Astrocyte (in vitro differentiated cells and primary cell): Measurements from ENCODE around the gene HPSE.

Experiments
- EZH2 ChIP-seq: IDR thresholded peaks from 2 replicates; pipeline ENCODE4 v1.6.1; 2012; ENCODE audit warnings: mild to moderate bottlenecking, low read length, inconsistent platforms; ENCODE audit not compliant: insufficient read depth
- TF ChIP-seq, protein P1 (sequence below): IDR thresholded peaks from 2 replicates; pipeline ENCODE4 v1.5.1; 2011; ENCODE audit warnings: low read depth, mild to moderate bottlenecking, inconsistent platforms, low read length, moderate library complexity; ENCODE audit not compliant: insufficient read depth

DNA sequence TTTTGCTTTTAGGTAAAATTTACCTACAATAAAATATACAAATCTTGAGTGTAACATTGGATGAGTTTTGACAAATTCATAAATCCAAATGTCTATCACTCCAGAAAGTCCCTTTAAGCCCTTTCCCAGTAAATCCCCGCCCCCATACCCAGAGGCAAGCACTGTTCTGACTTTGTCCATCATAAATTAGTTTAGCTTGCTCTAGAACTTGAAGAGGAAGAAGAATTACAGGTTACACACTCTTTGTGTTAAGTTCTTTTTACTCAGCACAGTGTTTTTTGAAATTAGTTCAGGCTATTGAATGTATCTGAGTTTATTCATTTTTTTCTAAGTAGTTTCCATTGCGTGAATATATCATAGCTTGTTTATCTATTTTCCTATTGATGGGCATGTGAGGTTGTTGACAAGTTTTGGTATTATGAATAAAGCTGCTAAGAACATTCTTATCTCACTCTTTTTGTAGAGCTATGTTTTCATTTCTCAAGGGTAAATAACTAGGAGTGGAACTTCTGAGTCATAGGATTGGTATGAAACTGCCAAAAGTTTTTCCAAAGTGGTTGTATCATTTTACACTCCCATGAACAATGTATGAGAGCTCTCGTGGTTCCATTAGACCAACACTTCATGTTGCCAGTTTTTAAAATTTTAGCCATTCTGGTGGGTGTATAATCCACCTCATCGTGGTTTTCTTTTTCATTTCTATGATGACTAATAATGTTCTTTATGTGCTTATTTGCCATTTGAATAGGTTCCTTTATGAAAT, 22.4 kb upstream of the HPSE start:
- TF ChIP-seq, protein P1, sequence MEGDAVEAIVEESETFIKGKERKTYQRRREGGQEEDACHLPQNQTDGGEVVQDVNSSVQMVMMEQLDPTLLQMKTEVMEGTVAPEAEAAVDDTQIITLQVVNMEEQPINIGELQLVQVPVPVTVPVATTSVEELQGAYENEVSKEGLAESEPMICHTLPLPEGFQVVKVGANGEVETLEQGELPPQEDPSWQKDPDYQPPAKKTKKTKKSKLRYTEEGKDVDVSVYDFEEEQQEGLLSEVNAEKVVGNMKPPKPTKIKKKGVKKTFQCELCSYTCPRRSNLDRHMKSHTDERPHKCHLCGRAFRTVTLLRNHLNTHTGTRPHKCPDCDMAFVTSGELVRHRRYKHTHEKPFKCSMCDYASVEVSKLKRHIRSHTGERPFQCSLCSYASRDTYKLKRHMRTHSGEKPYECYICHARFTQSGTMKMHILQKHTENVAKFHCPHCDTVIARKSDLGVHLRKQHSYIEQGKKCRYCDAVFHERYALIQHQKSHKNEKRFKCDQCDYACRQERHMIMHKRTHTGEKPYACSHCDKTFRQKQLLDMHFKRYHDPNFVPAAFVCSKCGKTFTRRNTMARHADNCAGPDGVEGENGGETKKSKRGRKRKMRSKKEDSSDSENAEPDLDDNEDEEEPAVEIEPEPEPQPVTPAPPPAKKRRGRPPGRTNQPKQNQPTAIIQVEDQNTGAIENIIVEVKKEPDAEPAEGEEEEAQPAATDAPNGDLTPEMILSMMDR = no peak
- TF ChIP-seq EZH2 = no peak
